Activated CD4-positive, alpha-beta T cell treated with anti-CD3 and anti-CD28 coated beads for 36 hours (primary cell): ENCODE results near the gene SIAH2. TPM values are rescaled to one million over a fixed set of nuclear protein-coding genes. Genes with fewer than 3 reads are reported as not detected.

Experiments used
- ATAC-seq: fragments of 200-7000 bp; cut with Tn5 transposase; one replicate; pipeline ENCODE4 v1.10.0; 2021; ENCODE audit warnings: mild to moderate bottlenecking, moderate library complexity
- CTCF ChIA-PET: fragments of 350-600 bp; sonication (Branson Sonifier 250); formaldehyde crosslinking; loops from one replicate; lab custom pipeline; 2021; ENCODE audit warnings: antibody characterized with exemption; lab: Charles Lee
- POLR2A ChIA-PET: fragments of 350-600 bp; sonication (Branson Sonifier 250); formaldehyde crosslinking; loops from one replicate; lab custom pipeline; 2021; ENCODE audit warnings: antibody characterized with exemption, inconsistent platforms; lab: Charles Lee
- DNase-seq: peaks from one replicate; pipeline ENCODE4 v3.0.0-alpha.2; 2020
- H3K27ac Mint-ChIP-seq: one replicate; pipeline ENCODE4 v1.8.0; 2021; ENCODE audit warnings: mixed read lengths
- H3K27me3 Mint-ChIP-seq: one replicate; pipeline ENCODE4 v1.8.0; 2021; ENCODE audit warnings: mixed read lengths
- H3K36me3 Mint-ChIP-seq: one replicate; pipeline ENCODE4 v1.8.0; 2021; ENCODE audit warnings: low read depth, mixed read lengths
- H3K4me1 Mint-ChIP-seq: one replicate; pipeline ENCODE4 v1.8.0; 2021; ENCODE audit warnings: mixed read lengths
- H3K4me3 Mint-ChIP-seq: one replicate; pipeline ENCODE4 v1.8.0; 2021; ENCODE audit warnings: mild to moderate bottlenecking, moderate library complexity, mixed read lengths
- H3K9me3 Mint-ChIP-seq: one replicate; pipeline ENCODE4 v1.8.0; 2021; ENCODE audit warnings: low read depth, mixed read lengths
- intact Hi-C, 2 experiments: fragments of 100-400 bp; cut with DNase I in 1 of 2; cut with micrococcal nuclease in 1 of 2; formaldehyde crosslinking; loops; one replicate each; pipeline versions ENCODE4 v1.14.2 to v1.15.1; 2022 to 2024; cut with DNase I, micrococcal nuclease
- total RNA-seq, 2 experiments: library from RNA; stranded (reverse); gene quantifications; one replicate each; pipeline ENCODE4 v1.2.3, GENCODE V29; 2021

The SIAH2 gene
- total RNA-seq, 2 experiments from 2014 or later = 85.7 to 154 TPM

GRCh38 chr3:150762662-150763121 is 277 bp downstream of the SIAH2 start:
- POLR2A ChIA-PET = interaction anchor here (0.5 to 6.7 kb wide), 10 partner anchors 10 to 218 kb away, joined by 3 to 73 read pairs (median 6); partner anchors contain the start of genes ERICH6 and SERP1
- Mint-ChIP-seq H3K27ac (no peak overlapping the region), H3K4me1 (peaks cover 54% of the 10 kb centered on the region), H3K4me3 (peak overlapping the region; percentile 85), H3K36me3 (peaks cover 42% of the 10 kb centered on the region), H3K27me3 (no peaks in the 10 kb centered on the region), H3K9me3 (no peaks in the 10 kb centered on the region)
- DNase-seq (no peak), ATAC-seq (no peak)
- intact Hi-C loops = loop anchor here (1.0 to 10.0 kb wide), 12 partner anchors 22 to 1505 kb away; partner anchors contain the start of genes EIF2A (in 2 of the 2), SERP1 (in 2 of the 2), TSC22D2 (in 2 of the 2) and ERICH6 (in 1 of the 2)
- CTCF ChIA-PET = interaction anchor here (1.8 to 4.2 kb wide), 4 partner anchors 22 to 41 kb away, joined by 4 to 23 read pairs (median 18); no protein-coding TSS in a partner anchor

- POLR2A ChIA-PET = interaction anchor here (0.5 to 6.7 kb wide), 7 partner anchors 21 to 1510 kb away, joined by 4 to 73 read pairs (median 8); partner anchors contain the start of genes EIF2A, ERICH6 and SERP1
- H3K4me1 Mint-ChIP-seq = peaks cover 54% of the 10 kb centered on the region
- H3K4me3 Mint-ChIP-seq = peak overlapping the region; percentile 85
- CTCF ChIA-PET = interaction anchor here (0.7 to 4.2 kb wide), 7 partner anchors 9 to 335 kb away, joined by 3 to 23 read pairs (median 4); partner anchors contain the start of gene ERICH6
- H3K36me3 Mint-ChIP-seq = peaks cover 49% of the 10 kb centered on the region
- intact Hi-C loops = loop anchor here (2.0 to 10.0 kb wide), 7 partner anchors 159 to 1505 kb away; partner anchors contain the start of genes GPR171 (in 1 of the 2), MBNL1 (in 1 of the 2), RNF13 (in 1 of the 2) and SELENOT (in 1 of the 2)
- H3K9me3 Mint-ChIP-seq = no peaks in the 10 kb centered on the region
- ATAC-seq (no peak), DNase-seq (peak; percentile 56)
- no peaks in the 10 kb centered on the region for H3K27me3 Mint-ChIP-seq
- peak overlapping the region; percentile 98 for H3K27ac Mint-ChIP-seq
Observed at GRCh38 chr3:150761831-150762661, 923 bp downstream of the SIAH2 start.

GRCh38 chr3:150760431-150761200 is 2.4 kb downstream of the SIAH2 start:
- ChIA-PET CTCF (interaction anchor here (0.6 to 4.2 kb wide), 10 partner anchors 11 to 56 kb away, joined by 3 to 23 read pairs (median 8); partner anchors contain the start of gene ERICH6), POLR2A (interaction anchor here (0.7 to 6.7 kb wide), 11 partner anchors 20 to 441 kb away, joined by 3 to 73 read pairs (median 6); partner anchors contain the start of genes EIF2A, ERICH6, SELENOT and SERP1)
- Mint-ChIP-seq H3K36me3 (peaks cover 63% of the 10 kb centered on the region), H3K27ac (peak overlapping the region; percentile 98), H3K27me3 (no peaks in the 10 kb centered on the region), H3K4me1 (peaks cover 54% of the 10 kb centered on the region), H3K9me3 (no peaks in the 10 kb centered on the region), H3K4me3 (peak overlapping the region; percentile 85)
- DNase-seq (peak; percentile 77), ATAC-seq (peak; percentile 33)
- intact Hi-C loops = loop anchor here (1.0 to 10.0 kb wide), 10 partner anchors 9 to 1507 kb away; partner anchors contain the start of genes GPR171 (in 2 of the 2), MBNL1 (in 1 of the 2) and SELENOT (in 1 of the 2)

GRCh38 chr3:150759947-150760346 is 3.0 kb downstream of the SIAH2 start:
- Mint-ChIP-seq H3K4me1 (peaks cover 50% of the 10 kb centered on the region), H3K27me3 (no peaks in the 10 kb centered on the region), H3K27ac (peak overlapping the region; percentile 98), H3K9me3 (no peaks in the 10 kb centered on the region), H3K36me3 (peaks cover 67% of the 10 kb centered on the region), H3K4me3 (peak overlapping the region; percentile 85)
- intact Hi-C loops = loop anchor here (1.0 to 10.0 kb wide), 10 partner anchors 9 to 1507 kb away; partner anchors contain the start of genes GPR171 (in 2 of the 2), MBNL1 (in 1 of the 2) and SELENOT (in 1 of the 2)
- CTCF ChIA-PET = interaction anchor here (0.6 to 4.2 kb wide), 11 partner anchors 10 to 58 kb away, joined by 3 to 23 read pairs (median 6); no protein-coding TSS in a partner anchor
- no peak for DNase-seq
- ATAC-seq = no peak
- POLR2A ChIA-PET = interaction anchor here (0.5 to 6.7 kb wide), 14 partner anchors 8 to 441 kb away, joined by 3 to 73 read pairs (median 6); partner anchors contain the start of genes EIF2A, ERICH6, SELENOT and SERP1

- H3K9me3 Mint-ChIP-seq = no peaks in the 10 kb centered on the region
- intact Hi-C loops = no loop called here
- H3K27ac Mint-ChIP-seq = peak overlapping the region; percentile 98
- CTCF ChIA-PET = interaction anchor here (0.9 to 4.2 kb wide), 9 partner anchors 9 to 45 kb away, joined by 3 to 23 read pairs (median 8); no protein-coding TSS in a partner anchor
- POLR2A ChIA-PET = interaction anchor here (0.5 to 6.7 kb wide), 12 partner anchors 8 to 444 kb away, joined by 3 to 73 read pairs (median 6); partner anchors contain the start of genes ERICH6 and GPR171
- no peaks in the 10 kb centered on the region for H3K27me3 Mint-ChIP-seq
- H3K4me1 Mint-ChIP-seq = peaks cover 49% of the 10 kb centered on the region
- ATAC-seq (peak; percentile 13), DNase-seq (peak; percentile 42)
- peak overlapping the region; percentile 85 for H3K4me3 Mint-ChIP-seq
- H3K36me3 Mint-ChIP-seq = peaks cover 72% of the 10 kb centered on the region
Observed at GRCh38 chr3:150759319-150759718, 3.6 kb downstream of the SIAH2 start.

GRCh38 chr3:150757768-150758167 is 5.2 kb downstream of the SIAH2 start:
- ATAC-seq = no peak
- peaks cover 63% of the 10 kb centered on the region for H3K4me1 Mint-ChIP-seq

GRCh38 chr3:150757364-150757763 is 5.6 kb downstream of the SIAH2 start:
- H3K27ac Mint-ChIP-seq = peak overlapping the region; percentile 80
- no peaks in the 10 kb centered on the region for H3K9me3 Mint-ChIP-seq
- ChIA-PET POLR2A (interaction anchor here (0.7 kb wide), 1 partner anchor 107 kb away, joined by 4 read pairs; no protein-coding TSS in a partner anchor), CTCF (no interaction called here)
- peak overlapping the region; percentile 85 for H3K4me3 Mint-ChIP-seq
- intact Hi-C loops = no loop called here
- ATAC-seq (no peak), DNase-seq (no peak)
- H3K27me3 Mint-ChIP-seq = no peaks in the 10 kb centered on the region
- H3K4me1 Mint-ChIP-seq = peaks cover 67% of the 10 kb centered on the region
- H3K36me3 Mint-ChIP-seq = peaks cover 87% of the 10 kb centered on the region

More at GRCh38 chr3:150757768-150758167, 5.2 kb downstream of the SIAH2 start:
- ChIA-PET POLR2A (interaction anchor here (0.7 kb wide), 1 partner anchor 107 kb away, joined by 4 read pairs; no protein-coding TSS in a partner anchor), CTCF (no interaction called here)
- peak overlapping the region; percentile 85 for H3K4me3 Mint-ChIP-seq
- peak overlapping the region; percentile 88 for H3K27ac Mint-ChIP-seq
- no peaks in the 10 kb centered on the region for H3K27me3 Mint-ChIP-seq
- no peaks in the 10 kb centered on the region for H3K9me3 Mint-ChIP-seq
- peaks cover 84% of the 10 kb centered on the region for H3K36me3 Mint-ChIP-seq
- intact Hi-C loops = no loop called here
- no peak for DNase-seq

GRCh38 chr3:150756491-150757059 is 6.4 kb downstream of the SIAH2 start:
- Mint-ChIP-seq H3K27ac (peak overlapping the region; percentile 22), H3K9me3 (no peaks in the 10 kb centered on the region), H3K27me3 (no peaks in the 10 kb centered on the region), H3K36me3 (peaks cover 87% of the 10 kb centered on the region), H3K4me1 (peaks cover 75% of the 10 kb centered on the region), H3K4me3 (peak overlapping the region; percentile 16)
- DNase-seq = no peak
- CTCF ChIA-PET = interaction anchor here (0.7 to 1.1 kb wide), 2 partner anchors 15 to 19 kb away, joined by 4 read pairs; no protein-coding TSS in a partner anchor
- ATAC-seq = no peak
- intact Hi-C loops = no loop called here
- POLR2A ChIA-PET = no interaction called here

- H3K9me3 Mint-ChIP-seq = no peaks in the 10 kb centered on the region
- H3K4me1 Mint-ChIP-seq = peaks cover 82% of the 10 kb centered on the region
- DNase-seq (no peak), ATAC-seq (no peak)
- H3K27me3 Mint-ChIP-seq = no peaks in the 10 kb centered on the region
- ChIA-PET CTCF (interaction anchor here (0.7 to 1.1 kb wide), 2 partner anchors 16 to 18 kb away, joined by 4 read pairs; no protein-coding TSS in a partner anchor), POLR2A (no interaction called here)
- peak overlapping the region; percentile 22 for H3K27ac Mint-ChIP-seq
- H3K4me3 Mint-ChIP-seq = no peak overlapping the region
- intact Hi-C loops = no loop called here
- peaks cover 87% of the 10 kb centered on the region for H3K36me3 Mint-ChIP-seq
Observed at GRCh38 chr3:150755902-150756301, 7.1 kb downstream of the SIAH2 start.
